ENCODE data around the gene MPPE1.
"Not testable (repeated sequence)": the region's sequence is repeated elsewhere in the genome, so short reads cannot be mapped to it uniquely, and the experiment has no call there.

MPPE1 gene

GRCh38 chr18:11857177-11857887, 50.8 kb downstream of the MPPE1 start:
- DNase-seq (ENCODE audit: low read depth, low spot score) = no peak

- not testable (repeated sequence) for DNase-seq (ENCODE audit: low read depth, low spot score)
Observed at GRCh38 chr18:11854554-11854953, 53.6 kb downstream of the MPPE1 start.

- DNase-seq (ENCODE audit: low read depth, low spot score) = peak; percentile 10
Observed at GRCh38 chr18:11851806-11852337, 56.2 kb downstream of the MPPE1 start.

- DNase-seq (ENCODE audit: low read depth, low spot score) = peak; percentile 93
Observed at GRCh38 chr18:11851146-11851805, 56.8 kb downstream of the MPPE1 start, which contains the start of gene CHMP1B. TSS of gene CHMP1B (plus strand) at chr18:11851413. CDS start at chr18:11851512, 99 bp downstream.

- DNase-seq (ENCODE audit: low read depth, low spot score) = no peak
Observed at GRCh38 chr18:11850821-11851145, 57.3 kb downstream of the MPPE1 start.

- peak; percentile 26 for DNase-seq (ENCODE audit: low read depth, low spot score)
Observed at GRCh38 chr18:11849841-11850634, 58.1 kb downstream of the MPPE1 start.

GRCh38 chr18:11849279-11849678, 58.8 kb downstream of the MPPE1 start:
- DNase-seq (ENCODE audit: low read depth, low spot score) = no peak

GRCh38 chr18:11847811-11848210, 60.3 kb downstream of the MPPE1 start:
- DNase-seq (ENCODE audit: low read depth, low spot score) = no peak

GRCh38 chr18:11845654-11846053, 62.5 kb downstream of the MPPE1 start:
- DNase-seq (ENCODE audit: low read depth, low spot score) = no peak

GRCh38 chr18:11844436-11844835, 63.7 kb downstream of the MPPE1 start:
- DNase-seq (ENCODE audit: low read depth, low spot score) = no peak

- no peak for DNase-seq (ENCODE audit: low read depth, low spot score)
Observed at GRCh38 chr18:11842562-11842961, 65.6 kb downstream of the MPPE1 start.

- DNase-seq (ENCODE audit: low read depth, low spot score) = no peak
Observed at GRCh38 chr18:11840493-11840892, 67.6 kb downstream of the MPPE1 start.

GRCh38 chr18:11839556-11839955, 68.6 kb downstream of the MPPE1 start:
- no peak for DNase-seq (ENCODE audit: low read depth, low spot score)

- DNase-seq (ENCODE audit: low read depth, low spot score) = no peak
Observed at GRCh38 chr18:11834772-11835171, 73.3 kb downstream of the MPPE1 start.

All from activated CD4-positive, CD25-positive, alpha-beta regulatory T cell treated with anti-CD3 and anti-CD28 coated beads, Interleukin-2, amount 50 U/mL, for 16 hours (primary cell).